Stomach (tissue), 4 donors: ENCODE data around the gene WFIKKN2.

Experiments
- CTCF ChIP-seq, 7 experiments: fragments of 450-650 bp in 4 of 7; fragments of 200-600 bp in 3 of 7; sonication (generic) in 3 of 7; IDR thresholded peaks; one replicate each; pipeline ENCODE4 v1.5.1; 2016 to 2019; ENCODE audit warnings: antibody characterized with exemption in 7 of 7, control low read depth in 2 of 7, mild to moderate bottlenecking in 1 of 7
- POLR2A ChIP-seq, 4 donors: fragments of 450-650 bp; IDR thresholded peaks; one replicate each; pipeline ENCODE4 v1.6.1; 2016; ENCODE audit warnings: antibody characterized with exemption in 4 of 4, control low read depth in 2 of 4, mild to moderate bottlenecking in 1 of 4, moderate library complexity in 1 of 4

GRCh38 chr17:50798424-50799288 is 36.7 kb upstream of the WFIKKN2 start:
- TF ChIP-seq CTCF (IDR thresholded peaks at IDR 0.05) (no peak), POLR2A (IDR thresholded peaks at IDR 0.05) (no peak)
